NB4 (cell line): Measurements from ENCODE around the gene AOC2.
"Not testable (repeated sequence)": the region's sequence is repeated elsewhere in the genome, so short reads cannot be mapped to it uniquely, and the experiment has no call there.

ENCODE experiments used
- DNase-seq: peaks from one replicate; pipeline ENCODE4 v3.0.0; 2010; ENCODE audit warnings: low read depth
- H3K4me3 ChIP-seq: one replicate; pipeline ENCODE4 v1.5.1; 2011; ENCODE audit warnings: mild to moderate bottlenecking, low read depth, low read length, moderate library complexity
- MYC ChIP-seq: IDR thresholded peaks from 2 replicates; pipeline ENCODE4 v1.6.1; 2011; ENCODE audit warnings: low read depth, low read length
- POLR2A ChIP-seq: IDR thresholded peaks from 2 replicates; pipeline ENCODE4 v1.6.1; 2011; ENCODE audit warnings: mild to moderate bottlenecking; ENCODE audit not compliant: insufficient read length; ENCODE audit errors: extremely low read depth
- TF ChIP-seq, protein P1 (sequence below): IDR thresholded peaks from 2 replicates; pipeline ENCODE4 v1.6.1; 2011; ENCODE audit warnings: low read depth, low read length
- TF ChIP-seq, protein P2 (sequence below): IDR thresholded peaks from one replicate; pipeline ENCODE4 v1.5.1; 2012; ENCODE audit warnings: low read depth, low read length

AOC2 gene

DNA sequence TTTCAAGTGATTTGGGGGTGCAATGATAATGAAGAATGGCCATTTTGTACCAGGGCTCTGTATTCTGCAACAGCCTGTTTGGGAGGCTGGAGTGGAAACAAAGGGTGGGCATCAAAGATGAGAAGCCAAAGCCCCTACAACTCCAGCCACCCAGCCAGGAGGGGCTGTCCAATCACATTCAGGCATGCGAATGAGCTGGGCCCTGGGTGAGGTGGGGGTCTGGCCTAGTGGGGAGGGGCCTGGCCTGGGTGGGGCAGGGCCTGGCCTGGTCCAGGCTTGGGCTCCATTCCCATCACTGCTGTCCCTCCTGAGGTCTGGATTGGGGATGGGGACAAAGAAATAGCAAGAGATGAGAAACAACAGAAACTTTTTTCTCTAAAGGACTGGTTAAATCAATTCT is 13.0 kb downstream of the AOC2 start:
- no peak overlapping the region for H3K4me3 ChIP-seq

DNA sequence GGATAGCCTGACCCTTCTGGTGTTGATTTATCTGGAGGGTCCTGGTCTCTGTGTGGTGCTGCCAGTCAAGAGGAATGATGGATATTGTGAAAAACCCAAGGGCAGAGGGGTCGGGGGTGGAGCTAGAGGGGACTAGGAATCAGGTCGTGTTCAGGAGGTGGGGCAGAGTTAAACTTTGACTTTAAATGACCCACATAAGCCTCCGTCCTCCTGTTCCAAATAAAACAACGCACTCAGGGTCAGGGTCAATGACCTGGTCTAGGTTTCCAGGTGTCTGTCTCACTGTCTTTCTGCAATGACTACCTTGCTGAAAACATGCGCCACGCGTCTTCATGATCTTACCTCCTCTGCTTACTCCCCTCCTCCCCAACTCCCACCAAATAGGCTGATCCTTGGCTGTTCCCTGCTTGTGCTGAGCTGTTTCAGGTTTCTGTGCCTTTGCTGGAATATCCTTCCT is 21.3 kb downstream of the AOC2 start:
- TF ChIP-seq, protein P1, sequence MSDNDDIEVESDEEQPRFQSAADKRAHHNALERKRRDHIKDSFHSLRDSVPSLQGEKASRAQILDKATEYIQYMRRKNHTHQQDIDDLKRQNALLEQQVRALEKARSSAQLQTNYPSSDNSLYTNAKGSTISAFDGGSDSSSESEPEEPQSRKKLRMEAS, result no peak
- TF ChIP-seq MYC (no peak), POLR2A (no peak)
- TF ChIP-seq, protein P2, sequence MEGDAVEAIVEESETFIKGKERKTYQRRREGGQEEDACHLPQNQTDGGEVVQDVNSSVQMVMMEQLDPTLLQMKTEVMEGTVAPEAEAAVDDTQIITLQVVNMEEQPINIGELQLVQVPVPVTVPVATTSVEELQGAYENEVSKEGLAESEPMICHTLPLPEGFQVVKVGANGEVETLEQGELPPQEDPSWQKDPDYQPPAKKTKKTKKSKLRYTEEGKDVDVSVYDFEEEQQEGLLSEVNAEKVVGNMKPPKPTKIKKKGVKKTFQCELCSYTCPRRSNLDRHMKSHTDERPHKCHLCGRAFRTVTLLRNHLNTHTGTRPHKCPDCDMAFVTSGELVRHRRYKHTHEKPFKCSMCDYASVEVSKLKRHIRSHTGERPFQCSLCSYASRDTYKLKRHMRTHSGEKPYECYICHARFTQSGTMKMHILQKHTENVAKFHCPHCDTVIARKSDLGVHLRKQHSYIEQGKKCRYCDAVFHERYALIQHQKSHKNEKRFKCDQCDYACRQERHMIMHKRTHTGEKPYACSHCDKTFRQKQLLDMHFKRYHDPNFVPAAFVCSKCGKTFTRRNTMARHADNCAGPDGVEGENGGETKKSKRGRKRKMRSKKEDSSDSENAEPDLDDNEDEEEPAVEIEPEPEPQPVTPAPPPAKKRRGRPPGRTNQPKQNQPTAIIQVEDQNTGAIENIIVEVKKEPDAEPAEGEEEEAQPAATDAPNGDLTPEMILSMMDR, result no peak
- DNase-seq, result no peak
- H3K4me3 ChIP-seq, result no peak overlapping the region

More for the DNA sequence above, 13.0 kb downstream of the AOC2 start:
- TF ChIP-seq, protein P1, result no peak
- TF ChIP-seq POLR2A, result no peak
- TF ChIP-seq, protein P2, result no peak
- TF ChIP-seq MYC, result no peak
- DNase-seq, result no peak

DNA sequence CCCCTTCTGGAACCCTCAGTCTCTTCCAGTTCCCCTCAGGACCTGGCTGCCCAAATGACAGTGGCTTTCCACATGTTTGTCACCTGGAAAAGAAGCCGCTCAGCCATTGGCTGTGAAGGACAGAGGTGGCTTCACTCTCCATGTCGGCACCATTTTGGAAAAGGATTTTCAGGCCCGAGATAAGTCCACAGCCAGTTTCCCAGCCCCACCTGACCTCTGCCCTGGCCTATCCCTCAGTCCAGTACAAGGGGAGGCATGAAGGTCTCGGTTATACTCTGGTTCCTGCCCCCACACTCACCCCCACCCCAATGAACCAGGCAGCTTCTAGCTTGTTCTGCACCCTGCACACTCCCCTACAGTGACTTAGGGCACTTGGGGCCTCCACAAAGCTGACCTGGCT is 21.8 kb downstream of the AOC2 start:
- no peak for DNase-seq
- no peak overlapping the region for H3K4me3 ChIP-seq
- TF ChIP-seq POLR2A (no peak), MYC (no peak)
- TF ChIP-seq, protein P1, result no peak
- TF ChIP-seq, protein P2, result no peak

DNA sequence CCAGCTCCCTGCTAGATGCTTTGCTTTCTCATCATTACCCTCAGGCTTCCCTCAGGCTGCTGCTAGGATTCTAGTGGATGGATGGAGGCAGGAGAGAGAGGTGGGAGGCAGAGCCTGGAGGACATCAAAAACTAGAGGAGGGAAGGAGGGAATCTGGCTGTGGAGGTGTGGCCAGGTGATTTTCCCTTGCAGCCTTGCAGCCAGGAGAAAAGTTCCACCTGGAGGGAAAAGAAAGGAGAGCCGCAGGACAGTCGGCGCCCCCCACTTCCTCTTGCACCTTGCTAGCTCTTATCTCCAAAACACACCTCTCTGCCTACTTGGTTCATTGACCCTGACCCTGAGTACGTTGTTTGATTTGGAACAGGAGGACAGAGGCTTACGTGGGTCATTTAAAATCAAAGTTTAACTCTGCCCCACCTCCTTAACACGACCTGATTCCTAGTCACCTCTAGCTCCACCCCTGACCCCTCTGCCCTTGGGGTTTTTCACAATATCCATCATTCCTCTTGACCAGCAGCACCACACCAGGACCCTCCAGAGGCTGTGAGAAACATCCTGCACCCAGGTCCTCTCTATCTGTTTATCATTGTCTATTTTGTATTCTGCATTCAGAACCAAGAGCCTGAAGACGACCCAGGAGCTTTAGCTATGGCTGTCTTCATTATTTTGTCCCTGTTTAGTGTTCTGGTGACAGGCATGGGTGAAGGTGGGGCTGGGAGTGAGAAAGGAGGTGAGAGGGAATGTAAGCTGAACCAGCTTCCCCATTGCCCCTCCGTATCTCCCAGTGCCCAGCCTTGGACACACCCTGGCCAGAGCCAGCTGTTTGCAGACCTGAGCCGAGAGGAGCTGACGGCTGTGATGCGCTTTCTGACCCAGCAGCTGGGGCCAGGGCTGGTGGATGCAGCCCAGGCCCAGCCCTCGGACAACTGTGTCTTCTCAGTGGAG is 22.5 kb downstream of the AOC2 start:
- TF ChIP-seq, protein P1, result no peak
- TF ChIP-seq, protein P2, result no peak
- no peak for TF ChIP-seq MYC
- TF ChIP-seq POLR2A, result no peak
- no peak overlapping the region for H3K4me3 ChIP-seq
- no peak for DNase-seq

DNA sequence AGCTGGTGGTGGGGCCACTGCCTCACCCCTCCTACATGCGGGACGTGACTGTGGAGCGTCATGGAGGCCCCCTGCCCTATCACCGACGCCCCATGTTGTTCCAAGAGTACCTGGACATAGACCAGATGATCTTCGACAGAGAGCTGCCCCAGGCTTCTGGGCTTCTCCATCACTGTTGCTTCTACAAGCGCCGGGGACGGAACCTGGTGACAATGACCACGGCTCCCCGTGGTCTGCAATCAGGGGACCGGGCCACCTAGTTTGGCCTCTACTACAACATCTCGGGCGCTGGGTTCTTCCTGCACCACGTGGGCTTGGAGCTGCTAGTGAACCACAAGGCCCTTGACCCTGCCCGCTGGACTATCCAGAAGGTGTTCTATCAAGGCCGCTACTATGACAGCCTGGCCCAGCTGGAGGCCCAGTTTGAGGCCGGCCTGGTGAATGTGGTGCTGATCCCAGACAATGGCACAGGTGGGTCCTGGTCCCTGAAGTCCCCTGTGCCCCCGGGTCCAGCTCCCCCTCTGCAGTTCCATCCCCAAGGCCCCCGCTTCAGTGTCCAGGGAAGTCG is 23.4 kb downstream of the AOC2 start:
- DNase-seq, result not testable (repeated sequence)

DNA sequence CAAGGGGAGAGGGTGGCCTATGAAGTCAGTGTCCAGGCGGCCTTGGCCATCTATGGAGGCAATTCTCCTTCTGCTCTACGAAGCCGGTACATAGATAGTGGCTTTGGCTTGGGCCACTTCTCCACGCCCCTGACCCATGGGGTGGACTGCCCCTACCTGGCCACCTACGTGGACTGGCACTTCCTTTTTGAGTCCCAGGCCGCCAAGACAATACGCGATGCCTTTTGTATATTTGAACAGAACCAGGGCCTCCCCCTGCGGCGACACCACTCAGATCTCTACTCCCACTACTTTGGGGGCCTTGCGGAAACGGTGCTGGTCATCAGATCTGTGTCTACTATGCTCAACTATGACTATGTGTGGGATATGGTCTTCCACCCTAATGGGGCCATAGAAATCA is 24.0 kb downstream of the AOC2 start:
- no peak for DNase-seq
- no peak overlapping the region for H3K4me3 ChIP-seq
- TF ChIP-seq MYC, result no peak
- TF ChIP-seq, protein P1, result no peak
- TF ChIP-seq, protein P2, result no peak
- TF ChIP-seq POLR2A, result no peak

More for the DNA sequence above, 23.4 kb downstream of the AOC2 start:
- H3K4me3 ChIP-seq, result not testable (repeated sequence)
